GM10266 (cell line): ENCODE data around the gene TSPAN15.

Source experiments
- DNase-seq: peaks from one replicate; pipeline ENCODE4 v3.0.0; 2012; ENCODE audit errors: extremely low spot score
- TF ChIP-seq, protein P1 (sequence below): IDR thresholded peaks from 2 replicates; pipeline ENCODE4 v1.5.1; 2012; ENCODE audit warnings: mild to moderate bottlenecking, low read depth; ENCODE audit not compliant: control insufficient read depth, insufficient read depth; ENCODE audit errors: missing control alignments

The TSPAN15 gene

DNA sequence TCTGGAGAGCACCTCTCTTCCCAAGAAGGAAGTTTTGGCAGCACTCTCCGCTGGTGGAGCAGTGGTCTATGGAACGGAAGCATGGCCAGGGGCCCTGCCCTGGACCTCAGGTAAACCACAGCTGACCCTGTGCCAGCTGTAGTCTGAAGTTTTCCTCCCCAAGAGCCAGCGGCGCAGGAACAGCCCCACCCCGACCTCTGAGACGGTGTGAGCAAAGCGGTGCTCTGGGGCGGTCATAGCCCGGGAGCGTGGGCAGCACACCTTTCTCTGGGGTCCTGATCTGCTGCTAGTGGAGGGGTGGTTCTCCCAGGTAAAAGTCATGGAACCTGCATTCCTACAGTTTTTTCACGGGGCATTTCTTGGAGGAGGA lies 52.6 kb downstream of the TSPAN15 start:
- DNase-seq: no peak
- TF ChIP-seq, protein P1, sequence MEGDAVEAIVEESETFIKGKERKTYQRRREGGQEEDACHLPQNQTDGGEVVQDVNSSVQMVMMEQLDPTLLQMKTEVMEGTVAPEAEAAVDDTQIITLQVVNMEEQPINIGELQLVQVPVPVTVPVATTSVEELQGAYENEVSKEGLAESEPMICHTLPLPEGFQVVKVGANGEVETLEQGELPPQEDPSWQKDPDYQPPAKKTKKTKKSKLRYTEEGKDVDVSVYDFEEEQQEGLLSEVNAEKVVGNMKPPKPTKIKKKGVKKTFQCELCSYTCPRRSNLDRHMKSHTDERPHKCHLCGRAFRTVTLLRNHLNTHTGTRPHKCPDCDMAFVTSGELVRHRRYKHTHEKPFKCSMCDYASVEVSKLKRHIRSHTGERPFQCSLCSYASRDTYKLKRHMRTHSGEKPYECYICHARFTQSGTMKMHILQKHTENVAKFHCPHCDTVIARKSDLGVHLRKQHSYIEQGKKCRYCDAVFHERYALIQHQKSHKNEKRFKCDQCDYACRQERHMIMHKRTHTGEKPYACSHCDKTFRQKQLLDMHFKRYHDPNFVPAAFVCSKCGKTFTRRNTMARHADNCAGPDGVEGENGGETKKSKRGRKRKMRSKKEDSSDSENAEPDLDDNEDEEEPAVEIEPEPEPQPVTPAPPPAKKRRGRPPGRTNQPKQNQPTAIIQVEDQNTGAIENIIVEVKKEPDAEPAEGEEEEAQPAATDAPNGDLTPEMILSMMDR: no peak

GRCh38 chr10:69504576-69505250 lies 53.4 kb downstream of the TSPAN15 start:
- TF ChIP-seq, protein P1: no peak
- DNase-seq: no peak

GRCh38 chr10:69505636-69506318 lies 54.5 kb downstream of the TSPAN15 start:
- TF ChIP-seq, protein P1: no peak
- DNase-seq: no peak

DNA sequence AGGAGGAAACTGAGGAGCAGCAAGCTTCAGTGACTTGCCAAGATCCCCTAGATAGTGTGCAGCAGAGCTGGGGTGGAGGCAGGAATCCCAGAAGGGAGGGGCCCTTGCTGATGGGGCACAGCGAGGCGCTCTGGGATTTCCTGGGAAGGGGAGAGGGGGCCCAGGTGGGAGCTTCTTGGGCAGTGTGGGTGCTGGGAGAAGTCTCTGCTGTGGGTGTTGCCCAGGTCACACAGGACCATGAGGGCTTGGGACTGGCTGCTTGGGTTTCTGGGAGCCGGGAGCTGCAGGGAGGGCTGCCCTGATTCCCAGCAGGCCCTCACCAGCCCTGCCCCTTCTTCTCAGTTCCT lies 55.2 kb downstream of the TSPAN15 start:
- TF ChIP-seq, protein P1: no peak
- DNase-seq: no peak

- TF ChIP-seq, protein P1: no peak
Observed at GRCh38 chr10:69506834-69507713, 55.8 kb downstream of the TSPAN15 start.

GRCh38 chr10:69508738-69509340 lies 57.6 kb downstream of the TSPAN15 start:
- DNase-seq: no peak
- TF ChIP-seq, protein P1: no peak

More at GRCh38 chr10:69506834-69507713, 55.8 kb downstream of the TSPAN15 start:
- no peak for DNase-seq

GRCh38 chr10:69512901-69513300 lies 61.6 kb downstream of the TSPAN15 start:
- TF ChIP-seq, protein P1: no peak
- DNase-seq: no peak
